WTC11 (cell line): ENCODE results near the gene ZNF718. TPM values are rescaled to one million over a fixed set of nuclear protein-coding genes. Genes with fewer than 3 reads are reported as not detected.
A peak's percentile ranks its signal among the peaks of the same experiment; 100 is the strongest.

Experiments
- ATAC-seq: fragments of 200-7000 bp; cut with Tn5 transposase; 2 replicates; pipeline ENCODE4 v1.10.0; 2021; ENCODE audit warnings: mild to moderate bottlenecking, moderate library complexity
- CTCF ChIA-PET: fragments of 300-600 bp; sonication (Branson Sonifier 250); formaldehyde crosslinking; loops from one replicate; lab custom pipeline; 2021; ENCODE audit warnings: antibody characterized with exemption; lab: Charles Lee
- POLR2A ChIA-PET: fragments of 350-600 bp; sonication (Branson Sonifier 250); formaldehyde crosslinking; loops from one replicate; lab custom pipeline; 2021; ENCODE audit warnings: antibody characterized with exemption; lab: Charles Lee
- DNase-seq: peaks from one replicate; pipeline ENCODE4 v3.0.0; 2021; ENCODE audit warnings: low spot score
- H3K27ac Mint-ChIP-seq: 2 replicates; pipeline ENCODE4 v1.8.0; 2021; ENCODE audit warnings: mixed read lengths
- H3K27me3 Mint-ChIP-seq: 2 replicates; pipeline ENCODE4 v1.8.0; 2021; ENCODE audit warnings: low read depth, mild to moderate bottlenecking, moderate library complexity, mixed read lengths
- H3K36me3 Mint-ChIP-seq: 2 replicates; pipeline ENCODE4 v1.8.0; 2021; ENCODE audit warnings: mixed read lengths
- H3K4me1 Mint-ChIP-seq: 2 replicates; pipeline ENCODE4 v1.8.0; 2022; ENCODE audit warnings: mixed read lengths
- H3K4me3 Mint-ChIP-seq: 2 replicates; pipeline ENCODE4 v1.8.0; 2021; ENCODE audit warnings: mild to moderate bottlenecking, moderate library complexity, mixed read lengths
- H3K9me3 Mint-ChIP-seq: 2 replicates; pipeline ENCODE4 v1.8.0; 2021; ENCODE audit warnings: mixed read lengths
- ERG ChIP-seq: fragments of 250-450 bp; sonication (Bioruptor Pico); IDR thresholded peaks from 2 replicates; pipeline ENCODE4 v1.8.0; 2021; ENCODE audit warnings: mild to moderate bottlenecking
- HMGA2 ChIP-seq: fragments of 250-450 bp; sonication (Bioruptor Pico); IDR thresholded peaks from 2 replicates; pipeline ENCODE4 v1.4.0; 2021; ENCODE audit warnings: mild to moderate bottlenecking, moderate library complexity
- JAZF1 ChIP-seq: fragments of 250-450 bp; sonication (Bioruptor Pico); IDR thresholded peaks from 2 replicates; pipeline ENCODE4 v1.9.0; 2021; ENCODE audit warnings: moderate library complexity, mild to moderate bottlenecking, inconsistent platforms
- KAT7 ChIP-seq: sonication (generic); formaldehyde crosslinking; IDR thresholded peaks from 2 replicates; pipeline ENCODE4 v1.8.1; 2023; ENCODE audit warnings: missing genetic modification reagents, mild to moderate bottlenecking, borderline replicate concordance
- MYBL2 ChIP-seq: sonication (generic); formaldehyde crosslinking; IDR thresholded peaks from 2 replicates; pipeline ENCODE4 v1.8.1; 2023; ENCODE audit warnings: mild to moderate bottlenecking, moderate library complexity, missing genetic modification reagents
- NFE2L1 ChIP-seq: sonication (generic); formaldehyde crosslinking; IDR thresholded peaks from 2 replicates; pipeline ENCODE4 v1.8.1; 2023; ENCODE audit warnings: missing genetic modification reagents
- NR2C2 ChIP-seq: sonication (generic); formaldehyde crosslinking; IDR thresholded peaks from 2 replicates; pipeline ENCODE4 v1.8.0; 2022; ENCODE audit warnings: mild to moderate bottlenecking, missing genetic modification reagents
- RORB ChIP-seq: fragments of 250-450 bp; sonication (Bioruptor Pico); IDR thresholded peaks from 2 replicates; pipeline ENCODE4 v1.9.0; 2021; ENCODE audit warnings: mild to moderate bottlenecking
- TCF7 ChIP-seq: sonication (generic); formaldehyde crosslinking; IDR thresholded peaks from 2 replicates; pipeline ENCODE4 v1.8.0; 2022; ENCODE audit warnings: mild to moderate bottlenecking, low read depth, missing genetic modification reagents, moderate library complexity
- ZBTB43 ChIP-seq: sonication (generic); formaldehyde crosslinking; IDR thresholded peaks from 2 replicates; pipeline ENCODE4 v1.8.1; 2023; ENCODE audit warnings: mild to moderate bottlenecking, missing genetic modification reagents
- total RNA-seq: library from RNA; stranded (reverse); gene quantifications from 3 replicates; pipeline ENCODE4 v1.2.3, GENCODE V29; 2021
- TF ChIP-seq, protein P1 (sequence below): sonication (generic); formaldehyde crosslinking; IDR thresholded peaks from 2 replicates; pipeline ENCODE4 v1.8.1; 2023; ENCODE audit warnings: mild to moderate bottlenecking, missing genetic modification reagents, borderline replicate concordance
- TF ChIP-seq, protein P2 (sequence below): sonication (generic); formaldehyde crosslinking; IDR thresholded peaks from 2 replicates; pipeline ENCODE4 v1.8.0; 2022; ENCODE audit warnings: missing genetic modification reagents

ZNF718 gene
- total RNA-seq, 1 experiment from 2014 or later, result 12.5 TPM

GRCh38 chr4:125833-126232 lies 1.5 kb downstream of the ZNF718 start:
- Mint-ChIP-seq H3K27ac (peak overlapping the region; percentile 100), H3K36me3 (peaks cover 19% of the 10 kb centered on the region), H3K4me3 (peak overlapping the region; percentile 99), H3K4me1 (peaks cover 7% of the 10 kb centered on the region), H3K9me3 (peaks cover 12% of the 10 kb centered on the region), H3K27me3 (peaks cover 10% of the 10 kb centered on the region; the same call in 1 of the 2 replicates)
- no peak for TF ChIP-seq ERG
- no peak for TF ChIP-seq TCF7 (CRISPR knock-in tag)
- TF ChIP-seq RORB (CRISPR knock-in tag), result no peak
- TF ChIP-seq, protein P1, sequence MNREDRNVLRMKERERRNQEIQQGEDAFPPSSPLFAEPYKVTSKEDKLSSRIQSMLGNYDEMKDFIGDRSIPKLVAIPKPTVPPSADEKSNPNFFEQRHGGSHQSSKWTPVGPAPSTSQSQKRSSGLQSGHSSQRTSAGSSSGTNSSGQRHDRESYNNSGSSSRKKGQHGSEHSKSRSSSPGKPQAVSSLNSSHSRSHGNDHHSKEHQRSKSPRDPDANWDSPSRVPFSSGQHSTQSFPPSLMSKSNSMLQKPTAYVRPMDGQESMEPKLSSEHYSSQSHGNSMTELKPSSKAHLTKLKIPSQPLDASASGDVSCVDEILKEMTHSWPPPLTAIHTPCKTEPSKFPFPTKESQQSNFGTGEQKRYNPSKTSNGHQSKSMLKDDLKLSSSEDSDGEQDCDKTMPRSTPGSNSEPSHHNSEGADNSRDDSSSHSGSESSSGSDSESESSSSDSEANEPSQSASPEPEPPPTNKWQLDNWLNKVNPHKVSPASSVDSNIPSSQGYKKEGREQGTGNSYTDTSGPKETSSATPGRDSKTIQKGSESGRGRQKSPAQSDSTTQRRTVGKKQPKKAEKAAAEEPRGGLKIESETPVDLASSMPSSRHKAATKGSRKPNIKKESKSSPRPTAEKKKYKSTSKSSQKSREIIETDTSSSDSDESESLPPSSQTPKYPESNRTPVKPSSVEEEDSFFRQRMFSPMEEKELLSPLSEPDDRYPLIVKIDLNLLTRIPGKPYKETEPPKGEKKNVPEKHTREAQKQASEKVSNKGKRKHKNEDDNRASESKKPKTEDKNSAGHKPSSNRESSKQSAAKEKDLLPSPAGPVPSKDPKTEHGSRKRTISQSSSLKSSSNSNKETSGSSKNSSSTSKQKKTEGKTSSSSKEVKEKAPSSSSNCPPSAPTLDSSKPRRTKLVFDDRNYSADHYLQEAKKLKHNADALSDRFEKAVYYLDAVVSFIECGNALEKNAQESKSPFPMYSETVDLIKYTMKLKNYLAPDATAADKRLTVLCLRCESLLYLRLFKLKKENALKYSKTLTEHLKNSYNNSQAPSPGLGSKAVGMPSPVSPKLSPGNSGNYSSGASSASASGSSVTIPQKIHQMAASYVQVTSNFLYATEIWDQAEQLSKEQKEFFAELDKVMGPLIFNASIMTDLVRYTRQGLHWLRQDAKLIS (CRISPR knock-in tag), result no peak
- TF ChIP-seq ZBTB43 (CRISPR knock-in tag), result no peak
- TF ChIP-seq, protein P2, sequence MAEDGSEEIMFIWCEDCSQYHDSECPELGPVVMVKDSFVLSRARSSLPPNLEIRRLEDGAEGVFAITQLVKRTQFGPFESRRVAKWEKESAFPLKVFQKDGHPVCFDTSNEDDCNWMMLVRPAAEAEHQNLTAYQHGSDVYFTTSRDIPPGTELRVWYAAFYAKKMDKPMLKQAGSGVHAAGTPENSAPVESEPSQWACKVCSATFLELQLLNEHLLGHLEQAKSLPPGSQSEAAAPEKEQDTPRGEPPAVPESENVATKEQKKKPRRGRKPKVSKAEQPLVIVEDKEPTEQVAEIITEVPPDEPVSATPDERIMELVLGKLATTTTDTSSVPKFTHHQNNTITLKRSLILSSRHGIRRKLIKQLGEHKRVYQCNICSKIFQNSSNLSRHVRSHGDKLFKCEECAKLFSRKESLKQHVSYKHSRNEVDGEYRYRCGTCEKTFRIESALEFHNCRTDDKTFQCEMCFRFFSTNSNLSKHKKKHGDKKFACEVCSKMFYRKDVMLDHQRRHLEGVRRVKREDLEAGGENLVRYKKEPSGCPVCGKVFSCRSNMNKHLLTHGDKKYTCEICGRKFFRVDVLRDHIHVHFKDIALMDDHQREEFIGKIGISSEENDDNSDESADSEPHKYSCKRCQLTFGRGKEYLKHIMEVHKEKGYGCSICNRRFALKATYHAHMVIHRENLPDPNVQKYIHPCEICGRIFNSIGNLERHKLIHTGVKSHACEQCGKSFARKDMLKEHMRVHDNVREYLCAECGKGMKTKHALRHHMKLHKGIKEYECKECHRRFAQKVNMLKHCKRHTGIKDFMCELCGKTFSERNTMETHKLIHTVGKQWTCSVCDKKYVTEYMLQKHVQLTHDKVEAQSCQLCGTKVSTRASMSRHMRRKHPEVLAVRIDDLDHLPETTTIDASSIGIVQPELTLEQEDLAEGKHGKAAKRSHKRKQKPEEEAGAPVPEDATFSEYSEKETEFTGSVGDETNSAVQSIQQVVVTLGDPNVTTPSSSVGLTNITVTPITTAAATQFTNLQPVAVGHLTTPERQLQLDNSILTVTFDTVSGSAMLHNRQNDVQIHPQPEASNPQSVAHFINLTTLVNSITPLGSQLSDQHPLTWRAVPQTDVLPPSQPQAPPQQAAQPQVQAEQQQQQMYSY (CRISPR knock-in tag), result no peak
- TF ChIP-seq JAZF1 (CRISPR knock-in tag), result no peak
- TF ChIP-seq HMGA2, result no peak
- ATAC-seq, result no peak
- ChIA-PET CTCF (interaction anchor here (2.3 kb wide), 1 partner anchor 117 kb away, joined by 20 read pairs; no protein-coding TSS in a partner anchor), POLR2A (interaction anchor here (0.5 to 2.7 kb wide), 4 partner anchors 13 to 98 kb away, joined by 3 to 9 read pairs (median 8); no protein-coding TSS in a partner anchor)
- no peak for DNase-seq

DNA sequence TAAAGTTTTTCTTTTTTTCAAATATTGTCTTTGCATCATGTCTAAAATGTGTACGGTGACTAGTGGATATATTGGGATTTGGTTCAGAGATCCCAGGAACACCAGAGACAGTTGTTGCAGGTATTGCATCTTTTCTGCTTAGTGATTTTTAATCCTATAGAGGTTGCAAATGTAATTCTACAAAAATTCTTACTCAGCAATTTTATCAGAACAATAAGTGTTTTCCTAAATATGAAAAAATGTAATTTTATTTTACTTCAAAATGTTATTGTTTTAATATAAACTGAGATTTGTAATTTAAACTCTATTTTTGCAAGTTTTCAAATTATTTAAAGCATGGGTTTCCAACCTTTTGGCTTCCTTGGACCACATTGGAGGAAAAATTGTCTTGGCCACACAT lies 8.2 kb downstream of the ZNF718 start:
- peaks cover 13% of the 10 kb centered on the region for H3K4me1 Mint-ChIP-seq
- ChIA-PET POLR2A (no interaction called here), CTCF (no interaction called here)
- ATAC-seq, result no peak
- no peak overlapping the region for H3K4me3 Mint-ChIP-seq
- H3K9me3 Mint-ChIP-seq, result no peaks in the 10 kb centered on the region
- TF ChIP-seq NR2C2, result no peak
- TF ChIP-seq, protein P1 (CRISPR knock-in tag), result no peak
- TF ChIP-seq ERG, result no peak
- TF ChIP-seq NFE2L1 (CRISPR knock-in tag), result no peak
- no peak for TF ChIP-seq KAT7 (CRISPR knock-in tag)
- TF ChIP-seq MYBL2, result no peak
- peaks cover 36% of the 10 kb centered on the region for H3K36me3 Mint-ChIP-seq
- no peaks in the 10 kb centered on the region for H3K27me3 Mint-ChIP-seq
- no peak for DNase-seq
- no peak overlapping the region for H3K27ac Mint-ChIP-seq
